GM18499 (cell line): Measurements from ENCODE around the gene CEBPB.
"Not testable (repeated sequence)": the region's sequence is repeated elsewhere in the genome, so short reads cannot be mapped to it uniquely, and the experiment has no call there.

ENCODE experiments used
- ATAC-seq: cut with Tn5 transposase; IDR thresholded peaks from one replicate; pipeline ENCODE4 v1.9.1; 2021; ENCODE audit warnings: moderate number of reproducible peaks; ENCODE audit not compliant: insufficient read depth, unreplicated experiment

Gene CEBPB

DNA sequence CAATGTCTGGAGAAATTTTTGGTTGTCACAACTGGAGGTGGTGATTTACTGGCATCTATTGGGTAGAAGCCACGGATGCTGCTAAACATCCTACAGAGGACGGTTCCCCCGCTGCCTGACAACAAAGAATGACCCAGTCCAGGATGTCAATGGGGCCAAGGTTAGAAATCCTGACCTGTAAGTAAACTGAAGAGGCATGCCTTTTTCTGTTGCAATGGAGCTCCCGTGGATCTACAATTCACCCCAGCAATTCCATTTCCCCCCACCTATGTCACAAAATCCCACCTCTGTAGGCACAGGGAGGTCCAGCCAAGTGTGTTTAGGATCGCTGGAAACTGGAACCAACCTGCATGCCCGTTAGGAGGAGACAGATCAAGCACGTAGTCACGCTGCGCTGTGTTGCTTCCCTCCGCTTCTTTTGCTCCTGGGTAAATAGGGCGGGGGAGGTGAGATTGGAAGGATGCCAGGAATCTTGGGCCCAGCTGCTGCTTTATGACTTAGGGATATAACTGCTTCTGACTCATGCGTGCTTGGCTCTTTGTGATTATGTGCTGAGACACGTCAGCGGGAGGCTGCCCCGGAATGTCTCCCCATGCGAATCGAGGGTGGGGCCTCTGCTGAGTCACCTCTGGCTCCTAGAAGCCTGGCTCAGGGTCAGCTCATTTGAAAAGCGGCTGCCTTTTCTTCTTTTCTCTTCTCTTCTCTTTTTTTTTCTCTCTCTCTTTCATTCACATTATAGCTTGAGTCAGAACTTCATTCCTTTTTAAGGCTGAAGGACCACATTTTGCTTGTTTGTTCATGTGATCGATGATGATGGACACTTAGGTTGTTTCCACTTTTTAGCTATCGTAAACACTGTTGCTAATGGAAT is 24.7 kb upstream of the CEBPB start:
- peak; percentile 93 for ATAC-seq

DNA sequence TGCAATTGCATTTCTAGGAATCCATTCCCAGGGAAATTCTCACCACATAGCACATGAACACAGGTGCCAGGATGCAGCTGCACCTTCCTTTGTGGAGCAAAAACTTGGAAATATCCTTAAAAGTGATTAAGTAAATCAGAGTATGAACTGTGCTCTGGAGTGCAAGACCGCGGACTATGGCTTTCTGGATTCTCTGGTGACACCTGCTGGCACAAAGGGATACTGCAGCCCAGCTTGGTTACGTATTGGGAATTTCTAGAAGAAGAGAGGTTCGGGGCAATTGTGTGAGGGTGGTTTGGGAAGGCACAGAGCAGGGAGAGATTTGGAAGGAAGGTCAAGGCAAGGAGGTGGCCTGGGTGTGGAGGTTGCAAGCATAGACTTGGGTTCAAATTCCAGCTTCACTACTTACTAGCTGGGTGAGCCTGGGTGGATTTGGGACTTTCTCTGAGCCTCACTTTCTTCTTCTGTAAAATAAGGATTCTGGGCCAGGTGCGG is 21.3 kb upstream of the CEBPB start:
- ATAC-seq, result no peak

DNA sequence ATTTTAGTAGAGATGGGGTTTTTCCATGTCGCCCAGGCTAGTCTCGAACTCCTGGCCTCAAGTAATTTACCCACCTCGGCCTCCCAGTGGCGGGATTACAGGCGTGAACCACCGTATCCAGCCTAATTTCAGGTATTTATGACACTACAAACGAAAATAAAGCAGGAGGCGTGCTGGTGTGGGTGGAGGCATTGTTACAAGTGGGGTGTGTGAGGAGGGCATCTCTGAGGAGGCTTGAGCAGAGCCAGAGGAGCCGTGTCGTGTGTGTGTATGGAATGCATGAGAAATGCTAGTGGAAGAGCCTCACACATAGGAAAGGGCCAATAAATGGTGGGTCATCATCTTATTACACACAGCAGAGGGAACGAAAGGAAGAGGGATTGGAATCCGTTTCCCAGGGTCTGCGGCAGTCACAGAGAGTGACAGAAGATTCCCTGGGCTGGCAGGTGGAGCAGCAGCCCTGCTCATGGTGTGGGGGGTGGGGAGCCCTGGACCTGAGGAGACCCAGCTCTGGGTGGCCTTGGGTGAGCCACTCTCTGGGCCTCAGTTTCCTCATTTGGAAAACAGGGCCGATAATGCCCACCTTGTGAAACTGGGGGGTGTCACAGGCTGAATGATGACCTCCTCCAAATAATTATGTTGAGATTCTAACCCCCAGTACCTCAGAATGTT is 19.9 kb upstream of the CEBPB start:
- no peak for ATAC-seq

DNA sequence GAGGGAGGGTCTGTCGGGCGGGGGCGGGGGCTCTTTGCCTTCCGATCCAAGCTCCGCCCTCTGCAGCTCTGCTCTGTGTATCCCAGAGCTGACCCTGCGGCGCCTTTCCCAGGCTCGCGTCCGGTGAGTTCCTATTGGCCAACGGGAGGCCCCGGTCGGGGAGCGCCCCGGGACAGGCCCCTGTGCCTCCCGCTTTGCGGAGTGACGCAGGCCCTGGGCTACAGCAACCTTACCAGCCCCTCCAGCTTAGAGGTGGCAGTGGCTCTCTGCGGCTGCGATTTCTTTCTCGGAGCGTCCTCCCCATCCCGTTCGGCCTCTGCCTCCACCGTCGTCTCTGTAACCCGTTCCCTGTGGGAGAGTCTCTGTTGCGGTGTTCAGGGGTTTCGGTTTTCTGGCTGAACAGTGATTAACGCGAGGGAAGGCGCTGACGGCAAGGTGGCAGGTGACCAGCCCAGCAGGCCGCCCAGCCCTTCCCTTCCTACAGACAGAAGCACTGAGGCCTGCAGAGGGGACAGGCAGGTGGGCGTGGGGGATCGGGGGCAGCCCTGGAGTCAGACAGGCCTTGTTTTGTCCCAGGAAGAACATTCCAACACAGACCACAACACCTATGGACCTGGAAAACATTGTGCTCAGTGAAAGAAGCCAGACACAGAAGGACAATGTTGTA is 18.1 kb upstream of the CEBPB start:
- no peak for ATAC-seq

DNA sequence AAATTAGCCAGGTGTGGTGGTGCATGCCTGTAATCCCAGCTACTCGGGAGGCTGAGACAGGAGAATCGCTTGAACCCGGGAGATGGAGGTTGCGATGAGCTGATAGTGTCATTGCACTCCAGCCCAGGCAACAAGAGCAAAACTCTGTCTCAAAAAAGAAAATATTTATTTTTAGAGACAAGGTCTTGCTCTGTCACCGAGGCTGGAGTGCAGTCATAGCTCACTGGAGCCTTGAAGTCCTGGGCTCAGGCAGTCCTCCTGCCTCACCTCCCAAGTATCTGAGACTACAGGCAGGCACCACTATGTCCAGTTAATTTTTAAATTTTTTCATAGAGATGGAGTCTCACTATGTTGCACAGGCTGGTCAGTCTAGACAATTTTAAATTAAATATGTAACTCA is 16.2 kb upstream of the CEBPB start:
- ATAC-seq, result no peak

DNA sequence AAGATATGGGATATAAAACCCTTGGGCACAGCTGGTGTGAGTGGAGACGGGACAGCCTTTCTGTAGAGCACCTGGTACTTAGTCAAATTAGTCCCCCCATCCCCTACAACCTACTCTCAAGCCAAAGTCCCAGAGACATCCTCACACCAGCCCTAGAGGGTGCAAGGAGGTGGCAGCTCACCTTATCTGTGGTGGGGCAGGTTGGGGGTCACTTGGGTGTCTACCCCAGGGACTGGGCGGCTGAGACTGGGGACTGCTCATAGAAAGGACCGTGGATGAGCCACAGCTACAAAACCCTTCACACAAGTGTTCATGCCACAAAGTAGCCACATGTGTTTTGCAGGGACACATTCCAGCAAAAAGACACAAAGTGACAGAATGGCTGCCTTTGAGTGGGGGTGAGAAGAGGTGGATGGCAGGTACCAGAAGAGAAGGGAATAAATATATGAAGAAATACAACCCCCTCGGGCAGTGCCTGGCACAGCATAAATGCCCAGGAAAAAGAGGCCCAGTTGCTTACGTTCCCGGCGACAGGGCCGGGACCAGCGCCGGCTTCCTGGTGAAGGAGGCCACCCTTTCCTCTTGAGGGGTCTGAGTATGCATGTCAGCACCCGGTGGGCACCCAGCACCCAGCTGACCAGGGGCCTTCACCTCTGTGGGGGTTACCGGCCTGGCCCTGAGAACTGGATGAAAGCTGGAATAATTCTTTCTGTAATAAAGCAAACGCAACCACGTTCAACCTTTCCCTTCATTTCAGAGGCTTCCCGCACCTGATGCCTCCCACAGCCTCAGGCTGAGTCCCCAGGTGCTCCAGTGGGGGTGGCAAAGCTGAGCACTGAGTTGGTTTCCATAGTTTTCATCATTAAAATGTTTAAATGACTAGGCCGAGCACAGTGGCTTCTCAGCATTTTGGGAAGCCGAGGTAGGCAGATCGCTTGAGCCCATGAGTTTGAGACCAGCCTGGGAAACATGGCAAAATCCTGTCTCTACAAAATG is 14.4 kb upstream of the CEBPB start:
- no peak for ATAC-seq

DNA sequence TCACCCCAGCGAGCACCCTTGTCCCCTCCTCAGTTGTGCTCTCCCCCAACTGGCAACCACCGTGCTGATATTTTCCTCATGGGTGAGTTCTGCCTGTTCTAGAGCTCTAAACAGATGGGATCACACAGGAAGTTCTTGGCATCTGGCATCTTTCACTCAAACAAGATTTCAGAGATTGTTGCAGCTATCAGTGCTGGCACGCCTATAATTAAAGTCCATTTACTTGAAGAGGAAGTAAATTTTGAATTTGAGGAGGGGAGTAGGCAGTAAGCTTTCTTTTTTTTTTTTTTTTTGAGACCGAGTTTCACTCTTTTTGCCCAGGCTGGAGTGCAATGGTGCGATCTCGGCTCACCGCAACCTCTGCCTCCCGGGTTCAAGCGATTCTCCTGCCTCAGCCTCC is 12.0 kb upstream of the CEBPB start:
- not testable (repeated sequence) for ATAC-seq

DNA sequence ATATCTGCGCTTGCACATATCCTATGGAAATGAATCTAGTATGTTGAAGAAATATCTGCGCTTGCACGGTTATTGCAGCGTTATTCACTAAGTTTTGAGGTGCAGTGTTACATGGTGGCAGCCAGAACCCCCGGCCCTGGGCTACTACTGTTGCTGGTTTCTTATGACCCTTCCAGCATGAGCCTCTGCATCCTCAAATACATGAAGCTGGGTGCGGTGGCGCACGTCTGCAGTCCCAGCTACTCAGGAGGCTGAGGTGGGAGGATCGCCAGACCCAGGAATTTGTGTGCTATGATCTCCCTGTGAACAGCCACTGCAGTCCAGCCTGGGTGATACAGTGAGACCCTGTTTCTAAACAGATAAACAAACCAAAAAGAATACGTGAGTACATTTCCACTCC is 9.3 kb upstream of the CEBPB start:
- ATAC-seq, result no peak

DNA sequence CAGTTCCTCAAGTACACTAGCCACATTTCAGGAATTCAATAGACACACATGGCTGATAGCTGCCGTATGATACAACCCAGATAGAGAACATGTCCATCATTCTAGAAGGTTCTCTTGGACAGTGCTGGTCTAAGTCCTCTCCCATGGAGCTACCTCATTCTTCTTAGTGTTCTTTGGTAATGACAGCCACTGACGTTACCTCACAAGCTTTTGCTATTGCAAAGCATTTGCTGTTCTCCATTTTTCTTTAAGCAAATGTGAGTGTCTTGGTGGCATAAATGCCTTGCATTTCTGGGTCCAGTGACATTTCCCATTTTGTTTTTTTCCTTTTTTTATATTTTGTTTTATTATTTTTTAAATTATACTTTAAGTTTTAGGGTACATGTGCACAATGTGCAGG is 8.3 kb upstream of the CEBPB start:
- no peak for ATAC-seq

DNA sequence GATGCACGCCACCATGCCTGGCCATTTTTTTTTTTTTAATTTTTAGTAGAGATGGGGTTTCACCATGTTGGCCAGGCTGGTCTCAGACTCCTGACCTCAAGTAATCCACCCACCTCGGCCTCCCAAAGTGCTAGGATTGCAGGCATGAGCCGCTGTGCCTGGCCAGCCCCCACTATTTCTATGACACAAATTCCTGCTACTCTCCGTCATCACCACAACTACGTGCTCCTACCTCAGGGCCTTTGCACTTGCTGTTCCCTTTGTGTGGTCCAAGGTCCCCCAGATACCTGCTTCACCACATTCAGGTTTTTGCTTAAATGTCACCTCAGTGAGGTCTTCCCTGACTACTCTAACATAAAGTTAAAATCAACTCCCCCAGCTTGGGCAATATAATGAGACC is 5.2 kb upstream of the CEBPB start:
- no peak for ATAC-seq

DNA sequence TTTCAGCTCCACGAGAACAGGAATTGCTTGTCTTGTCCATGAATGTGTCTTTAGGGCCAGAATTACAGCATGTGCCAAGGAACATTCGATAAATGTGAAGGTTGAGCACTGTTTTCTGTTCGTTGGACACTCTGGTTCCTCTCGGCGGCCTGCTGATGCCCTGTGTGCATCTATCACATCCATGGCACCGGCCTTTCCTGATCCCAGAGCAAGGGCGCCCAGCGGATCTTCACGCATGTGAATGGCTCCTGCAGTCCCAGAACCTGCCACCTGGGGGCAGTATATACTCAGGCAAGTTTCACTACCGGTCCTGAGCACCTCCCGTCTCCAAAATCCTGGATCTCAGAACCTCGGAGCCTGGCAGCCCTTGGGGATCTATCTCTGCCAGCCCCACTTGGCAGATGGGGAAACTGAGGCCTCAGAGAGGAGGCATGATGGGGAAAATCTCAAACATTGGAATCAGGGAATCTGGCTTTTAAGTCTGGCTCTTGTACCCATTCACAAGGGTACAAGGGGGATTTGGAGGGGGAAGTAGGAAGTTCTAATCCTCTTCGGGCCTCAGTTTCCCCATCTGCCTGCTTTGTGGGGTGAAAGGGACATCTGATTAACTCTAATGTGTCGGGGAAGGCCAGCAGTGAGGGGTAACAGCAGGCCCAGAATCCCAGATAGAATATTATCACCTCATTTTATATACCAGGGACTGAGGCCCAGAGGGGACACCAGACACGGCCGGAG is 4.3 kb upstream of the CEBPB start:
- ATAC-seq, result no peak

DNA sequence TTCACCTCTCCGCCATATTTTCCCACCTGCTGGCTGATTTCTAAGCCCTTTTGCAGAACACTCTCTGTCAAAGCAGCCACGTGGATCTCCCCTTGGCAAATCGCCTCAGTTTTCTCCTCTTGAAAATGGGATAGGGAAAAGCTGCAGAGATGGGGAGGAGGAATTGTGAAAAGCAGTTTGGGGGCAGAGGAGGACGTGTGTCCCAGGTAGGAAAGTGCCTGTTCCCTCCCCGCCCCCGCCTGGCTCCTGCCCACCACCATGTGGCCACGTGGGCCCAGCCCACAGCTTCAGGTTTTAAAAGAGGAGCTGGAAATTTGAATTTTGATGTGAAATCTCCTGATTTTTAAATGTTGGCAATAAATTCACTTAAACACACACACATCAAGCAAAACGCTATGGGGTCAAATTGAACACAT is 3.6 kb upstream of the CEBPB start:
- ATAC-seq, result no peak

DNA sequence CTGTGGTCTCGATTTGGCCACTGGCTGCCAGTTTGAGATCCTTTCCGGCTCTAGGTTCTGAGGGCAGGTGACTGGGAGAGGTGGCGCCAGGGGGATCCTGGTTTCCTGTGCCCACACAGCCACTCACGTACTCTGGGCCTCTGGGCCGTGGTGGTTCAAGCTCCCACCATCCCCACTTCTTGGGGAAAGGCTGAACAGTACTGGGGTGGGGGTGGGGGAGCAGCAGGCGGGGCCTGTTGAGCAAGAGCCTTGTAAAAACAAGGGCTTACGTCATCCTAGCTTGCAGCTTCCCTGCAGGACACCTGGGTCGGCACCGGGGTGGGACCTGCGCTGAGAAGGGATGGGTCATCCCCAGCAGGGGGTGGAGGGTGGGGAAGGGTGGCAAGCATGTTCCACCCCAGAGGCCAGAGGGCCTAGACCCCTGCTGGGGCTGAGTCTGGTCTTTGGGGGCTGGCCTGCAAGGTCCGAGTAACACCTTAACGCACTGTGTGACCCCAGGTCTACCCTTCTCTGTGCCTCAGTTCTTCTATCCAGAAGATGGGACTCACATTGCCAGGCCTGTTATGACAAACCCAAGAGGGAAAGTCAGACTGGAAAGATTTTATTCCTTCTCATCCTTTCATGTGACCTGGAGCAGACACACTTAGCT is 3.1 kb upstream of the CEBPB start:
- no peak for ATAC-seq

DNA sequence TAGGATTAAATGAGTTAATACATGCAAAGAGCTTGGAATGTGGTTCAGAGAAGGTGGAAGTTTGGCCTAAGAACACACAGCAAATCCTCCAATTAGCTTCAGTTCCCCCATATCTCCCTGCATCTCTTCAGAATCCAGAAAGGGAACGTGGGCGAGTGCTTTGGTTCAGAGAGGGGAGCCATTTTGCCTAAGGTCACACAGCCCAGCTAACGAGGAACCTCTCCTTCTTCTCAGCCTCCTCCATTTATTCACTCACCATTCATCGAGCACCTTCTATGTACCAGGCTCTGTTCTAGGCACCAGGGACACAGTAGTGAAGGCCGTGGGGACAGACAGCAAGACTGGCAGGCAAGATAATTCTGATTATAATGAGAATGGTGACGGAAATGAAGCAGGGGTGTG is 2.3 kb upstream of the CEBPB start:
- ATAC-seq, result no peak

DNA sequence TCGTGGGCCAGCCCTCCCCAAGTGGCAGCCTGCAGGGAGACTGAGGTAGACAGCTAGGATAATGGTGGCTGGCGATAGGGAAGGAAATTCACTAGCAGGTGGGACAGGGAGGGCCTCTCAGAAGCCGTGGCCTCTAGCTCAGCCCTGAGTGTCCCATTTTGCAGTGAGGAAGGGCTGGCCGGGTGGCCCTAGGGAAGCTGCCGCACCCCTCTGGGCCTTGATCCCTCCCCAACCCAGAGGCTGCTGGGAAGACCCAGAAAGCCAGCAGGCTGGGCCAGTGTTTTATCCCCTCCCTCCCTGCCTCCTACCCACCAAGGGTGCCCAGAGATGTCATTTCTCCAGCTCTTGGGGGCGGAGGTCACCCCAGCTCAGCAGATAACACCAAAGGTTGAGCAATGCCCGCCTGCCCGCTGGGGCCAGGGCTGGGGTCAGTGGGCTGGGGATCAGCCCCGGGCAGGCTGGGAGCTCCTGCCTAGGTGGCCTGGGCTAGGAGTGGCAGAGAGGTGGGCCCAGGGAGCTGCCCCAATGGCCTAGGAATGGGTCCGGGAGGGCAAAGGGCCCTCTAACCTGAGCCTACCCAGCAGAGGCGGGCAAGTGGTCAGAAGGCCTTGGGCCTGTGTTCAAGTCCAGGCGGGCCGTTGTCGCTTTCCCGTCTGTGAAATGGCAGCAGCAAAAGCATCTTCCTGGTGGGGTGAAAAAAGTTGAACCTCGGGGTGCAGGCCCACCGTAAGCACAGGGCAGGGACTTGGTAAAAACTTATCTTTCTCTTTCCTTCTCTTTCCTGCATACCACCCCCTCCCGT is 1.6 kb upstream of the CEBPB start:
- no peak for ATAC-seq

DNA sequence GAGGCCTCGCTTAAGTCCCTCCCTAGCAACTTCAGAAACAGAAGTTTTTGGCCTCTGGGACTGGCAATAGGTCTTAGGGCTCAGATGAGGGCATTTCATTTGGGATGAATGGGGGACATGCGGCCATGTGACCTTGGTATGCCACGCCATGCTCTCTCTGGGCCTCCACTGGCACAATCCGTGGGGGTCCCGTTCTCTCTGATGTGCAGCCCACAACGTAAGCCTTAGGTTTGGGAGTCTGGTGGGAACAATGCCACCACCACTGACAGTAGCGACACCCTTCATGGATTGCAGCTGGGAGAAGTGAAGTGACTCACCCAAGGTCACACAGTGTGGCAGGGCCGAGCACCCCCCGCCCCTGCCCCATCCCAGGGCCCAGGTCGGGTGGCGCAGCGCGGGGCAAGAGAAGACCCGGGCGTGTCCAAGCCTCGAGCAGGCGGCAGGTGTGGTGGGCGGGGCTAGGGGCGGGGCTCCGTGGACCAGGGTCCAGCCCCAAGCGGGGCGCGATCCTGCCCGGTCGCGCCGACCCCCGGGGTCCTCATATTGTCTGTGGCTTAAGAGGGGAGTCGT is 864 bp upstream of the CEBPB start:
- ATAC-seq, result no peak

DNA sequence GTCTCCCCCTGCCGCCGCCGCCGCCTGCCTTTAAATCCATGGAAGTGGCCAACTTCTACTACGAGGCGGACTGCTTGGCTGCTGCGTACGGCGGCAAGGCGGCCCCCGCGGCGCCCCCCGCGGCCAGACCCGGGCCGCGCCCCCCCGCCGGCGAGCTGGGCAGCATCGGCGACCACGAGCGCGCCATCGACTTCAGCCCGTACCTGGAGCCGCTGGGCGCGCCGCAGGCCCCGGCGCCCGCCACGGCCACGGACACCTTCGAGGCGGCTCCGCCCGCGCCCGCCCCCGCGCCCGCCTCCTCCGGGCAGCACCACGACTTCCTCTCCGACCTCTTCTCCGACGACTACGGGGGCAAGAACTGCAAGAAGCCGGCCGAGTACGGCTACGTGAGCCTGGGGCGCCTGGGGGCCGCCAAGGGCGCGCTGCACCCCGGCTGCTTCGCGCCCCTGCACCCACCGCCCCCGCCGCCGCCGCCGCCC is 474 bp downstream of the CEBPB start:
- no peak for ATAC-seq
